Activated naive CD4-positive, alpha-beta T cell treated with anti-CD3 and anti-CD28 coated beads for 36 hours (primary cell): ENCODE measurements around the gene EVA1B. TPM values are rescaled to one million over a fixed set of nuclear protein-coding genes. Genes with fewer than 3 reads are reported as not detected.
A peak's percentile ranks its signal among the peaks of the same experiment; 100 is the strongest.

ENCODE experiments used
- CTCF ChIA-PET: fragments of 350-600 bp; sonication (Branson Sonifier 250); formaldehyde crosslinking; loops from one replicate; lab custom pipeline; 2021; ENCODE audit warnings: antibody characterized with exemption; lab: Charles Lee
- DNase-seq: peaks from one replicate; pipeline ENCODE4 v3.0.0-alpha.2; 2020
- H3K27ac Mint-ChIP-seq: one replicate; pipeline ENCODE4 v1.8.0; 2021; ENCODE audit warnings: mild to moderate bottlenecking, mixed read lengths
- H3K27me3 Mint-ChIP-seq: one replicate; pipeline ENCODE4 v1.8.0; 2021; ENCODE audit warnings: low read depth, mixed read lengths
- H3K36me3 Mint-ChIP-seq: one replicate; pipeline ENCODE4 v1.8.0; 2021; ENCODE audit warnings: low read depth, mixed read lengths
- H3K4me1 Mint-ChIP-seq: one replicate; pipeline ENCODE4 v1.8.0; 2021; ENCODE audit warnings: low read depth, mixed read lengths
- H3K4me3 Mint-ChIP-seq: one replicate; pipeline ENCODE4 v1.8.0; 2021; ENCODE audit warnings: mild to moderate bottlenecking, moderate library complexity, mixed read lengths
- H3K9me3 Mint-ChIP-seq: one replicate; pipeline ENCODE4 v1.8.0; 2021; ENCODE audit warnings: mixed read lengths
- intact Hi-C: fragments of 100-400 bp; cut with micrococcal nuclease; formaldehyde crosslinking; loops from one replicate; pipeline ENCODE4 v1.15.1; 2023
- total RNA-seq, 2 experiments: library from RNA; stranded (reverse); gene quantifications; one replicate each; pipeline ENCODE4 v1.2.3, GENCODE V29; 2021

Gene EVA1B
- total RNA-seq, 2 experiments from 2014 or later, result 1.9 to 2.1 TPM

DNA sequence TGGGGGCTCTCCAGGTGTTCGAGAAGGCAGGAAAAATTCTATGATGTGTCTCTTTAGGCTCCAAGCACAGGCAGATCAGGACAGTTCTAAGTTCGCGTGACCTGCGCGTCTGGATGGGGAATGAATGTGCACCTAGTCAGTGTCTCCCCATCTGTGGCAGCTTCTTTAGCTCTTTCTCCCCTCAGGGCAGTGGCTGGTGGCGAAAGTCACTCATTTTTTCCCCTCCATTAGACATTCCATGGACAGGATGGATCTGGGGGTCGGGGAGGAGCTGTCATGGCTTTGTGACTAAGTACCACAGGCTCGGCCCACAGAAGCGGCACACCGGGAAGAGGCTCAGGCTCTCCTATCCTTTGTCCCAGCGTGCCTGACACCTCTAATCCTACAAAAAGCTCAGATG, 31.0 kb upstream of the EVA1B start:
- intact Hi-C loops, result no loop called here
- no peaks in the 10 kb centered on the region for H3K9me3 Mint-ChIP-seq
- no peak overlapping the region for H3K27ac Mint-ChIP-seq
- no peak for DNase-seq
- no peak overlapping the region for H3K4me3 Mint-ChIP-seq
- H3K36me3 Mint-ChIP-seq, result peaks cover 17% of the 10 kb centered on the region
- CTCF ChIA-PET, result interaction anchor here (1.1 to 1.7 kb wide), 2 partner anchors 12 to 14 kb away, joined by 3 to 5 read pairs; no protein-coding TSS in a partner anchor
- peaks cover 33% of the 10 kb centered on the region for H3K4me1 Mint-ChIP-seq
- H3K27me3 Mint-ChIP-seq, result no peaks in the 10 kb centered on the region

DNA sequence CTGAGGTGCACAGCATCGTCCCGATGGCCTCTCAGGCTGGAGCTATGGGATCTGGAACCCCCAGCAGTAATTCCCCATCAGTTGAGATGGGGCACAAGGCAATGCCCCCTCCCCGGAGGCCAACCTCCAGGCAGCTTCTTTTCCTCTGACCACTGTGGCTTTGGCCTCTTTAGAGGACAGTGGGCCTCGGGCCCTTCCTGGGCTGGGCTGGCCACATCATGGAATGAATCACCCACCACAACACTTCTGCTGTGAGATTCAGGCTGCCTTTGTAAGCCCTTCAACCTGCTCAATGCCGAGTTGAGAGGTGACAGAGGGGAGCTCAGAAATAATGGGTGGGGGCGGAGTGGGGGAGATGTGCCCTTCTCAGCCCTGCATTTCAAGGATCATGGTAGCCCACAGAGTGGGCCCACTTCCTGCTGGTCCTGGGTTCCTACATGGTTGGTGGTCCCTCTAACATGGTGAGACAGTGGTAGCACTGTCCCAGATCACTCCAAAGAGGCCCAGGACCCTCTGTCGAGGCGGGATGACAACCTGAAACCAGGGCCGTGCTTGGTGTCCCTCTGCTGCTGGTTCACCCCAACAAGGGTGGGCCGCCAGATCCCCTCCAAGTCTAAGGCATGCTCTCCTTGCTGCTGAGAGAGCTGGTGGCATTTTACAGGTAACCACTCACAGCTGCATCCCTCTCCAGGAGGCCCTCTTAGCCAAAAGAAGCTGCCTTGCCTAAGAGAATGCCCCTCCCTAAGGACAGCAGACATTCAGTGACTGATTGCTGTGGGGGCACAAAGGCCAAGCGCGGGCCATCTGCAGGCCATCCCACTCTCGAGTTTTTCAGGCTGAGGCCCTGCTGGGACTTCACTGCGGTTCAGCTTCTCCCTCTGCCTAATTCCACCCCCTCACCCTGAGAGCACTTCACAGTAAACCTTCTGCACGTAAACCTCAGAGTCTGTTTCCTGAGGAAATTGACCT, 29.7 kb upstream of the EVA1B start:
- Mint-ChIP-seq H3K4me1 (peaks cover 30% of the 10 kb centered on the region), H3K27ac (no peak overlapping the region), H3K36me3 (peaks cover 15% of the 10 kb centered on the region), H3K27me3 (no peaks in the 10 kb centered on the region), H3K9me3 (no peaks in the 10 kb centered on the region), H3K4me3 (no peak overlapping the region)
- intact Hi-C loops, result no loop called here
- no peak for DNase-seq
- CTCF ChIA-PET, result interaction anchor here (1.1 to 2.3 kb wide), 4 partner anchors 11 to 31 kb away, joined by 4 to 16 read pairs (median 4); no protein-coding TSS in a partner anchor

DNA sequence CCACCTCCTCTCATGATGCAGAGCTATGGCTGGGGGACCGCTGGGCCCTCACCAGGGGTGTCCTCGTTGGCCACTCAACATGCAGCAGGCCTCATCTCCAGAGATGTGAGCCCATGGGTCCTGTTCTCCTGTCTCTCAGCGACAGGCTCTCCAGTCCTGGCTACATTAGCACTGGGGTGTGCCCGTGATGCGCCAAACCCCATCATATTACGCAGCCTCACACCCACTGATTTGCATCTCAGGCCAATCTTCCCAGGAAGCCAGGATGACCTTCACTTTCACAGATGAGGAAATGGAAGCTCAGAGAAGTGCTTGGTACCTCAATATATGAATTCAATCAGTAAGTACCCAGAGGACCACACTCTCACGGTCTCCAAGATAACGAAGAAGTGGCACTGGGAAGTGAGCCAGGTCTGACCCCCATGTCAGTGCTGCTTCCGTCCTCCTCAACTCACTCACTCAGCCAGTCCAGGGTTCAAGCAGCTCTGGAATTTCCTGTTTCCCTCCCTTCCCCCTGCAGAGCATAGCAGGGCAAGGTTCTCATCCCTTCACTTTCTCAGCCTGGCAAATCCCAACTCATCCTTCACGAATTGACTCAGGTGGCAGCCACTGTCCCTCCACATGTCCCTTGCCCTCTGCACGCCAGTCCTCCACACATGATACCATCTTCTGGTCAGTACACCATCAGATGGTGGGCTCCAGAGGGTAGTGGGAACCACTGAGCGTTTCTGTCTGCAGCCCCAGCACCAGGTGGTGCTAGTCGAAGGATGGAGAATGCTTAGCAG, 28.9 kb upstream of the EVA1B start:
- no peaks in the 10 kb centered on the region for H3K27me3 Mint-ChIP-seq
- H3K4me3 Mint-ChIP-seq, result no peak overlapping the region
- no peak for DNase-seq
- CTCF ChIA-PET, result interaction anchor here (1.0 to 2.3 kb wide), 5 partner anchors 7 to 32 kb away, joined by 3 to 16 read pairs (median 4); no protein-coding TSS in a partner anchor
- peaks cover 30% of the 10 kb centered on the region for H3K4me1 Mint-ChIP-seq
- H3K9me3 Mint-ChIP-seq, result no peaks in the 10 kb centered on the region
- H3K36me3 Mint-ChIP-seq, result peaks cover 13% of the 10 kb centered on the region
- intact Hi-C loops, result no loop called here
- no peak overlapping the region for H3K27ac Mint-ChIP-seq

DNA sequence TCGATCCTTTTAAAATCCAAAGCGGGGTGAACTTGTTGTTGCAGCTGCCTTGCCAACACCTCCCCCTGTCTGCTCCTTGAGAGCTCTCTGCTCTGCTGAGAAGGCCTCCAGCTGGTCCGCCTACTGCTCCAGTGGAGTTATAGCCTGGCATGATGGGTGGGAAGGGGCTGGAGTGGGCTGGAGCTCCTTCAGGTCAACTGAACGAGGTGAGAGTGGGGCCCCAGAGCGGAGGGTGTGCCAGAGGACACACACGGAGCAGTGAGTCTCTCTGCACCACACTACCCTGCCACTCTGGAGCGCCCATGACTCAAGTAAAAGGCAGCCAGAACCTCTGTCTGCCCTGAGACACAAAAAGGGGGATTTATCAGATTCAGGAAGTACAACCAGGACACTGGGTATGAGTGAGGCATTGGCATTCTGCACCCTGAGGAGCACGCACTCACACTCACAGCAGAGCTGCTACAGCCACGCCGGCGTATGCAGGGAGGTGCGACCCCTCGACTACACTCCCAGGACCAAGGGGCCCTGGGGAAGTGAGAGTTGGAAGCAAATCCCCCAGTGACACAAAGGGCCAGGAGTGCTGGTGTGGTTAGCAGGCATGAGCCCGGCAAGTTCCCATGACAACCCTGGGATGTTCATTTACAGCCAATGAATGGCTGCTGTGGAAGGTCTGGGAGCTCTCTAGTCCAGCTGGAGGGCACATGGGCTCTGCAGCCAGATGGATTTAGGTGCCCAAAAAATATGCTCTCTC, 28.0 kb upstream of the EVA1B start:
- H3K27me3 Mint-ChIP-seq, result no peaks in the 10 kb centered on the region
- DNase-seq, result no peak
- CTCF ChIA-PET, result interaction anchor here (1.0 to 5.2 kb wide), 7 partner anchors 8 to 190 kb away, joined by 3 to 37 read pairs (median 4); no protein-coding TSS in a partner anchor
- H3K4me3 Mint-ChIP-seq, result no peak overlapping the region
- peak overlapping the region; percentile 36 for H3K27ac Mint-ChIP-seq
- peaks cover 30% of the 10 kb centered on the region for H3K4me1 Mint-ChIP-seq
- H3K9me3 Mint-ChIP-seq, result no peaks in the 10 kb centered on the region
- intact Hi-C loops, result loop anchor here (1.0 to 2.0 kb wide), 2 partner anchors 17 to 33 kb away; no protein-coding TSS in a partner anchor
- peaks cover 14% of the 10 kb centered on the region for H3K36me3 Mint-ChIP-seq

DNA sequence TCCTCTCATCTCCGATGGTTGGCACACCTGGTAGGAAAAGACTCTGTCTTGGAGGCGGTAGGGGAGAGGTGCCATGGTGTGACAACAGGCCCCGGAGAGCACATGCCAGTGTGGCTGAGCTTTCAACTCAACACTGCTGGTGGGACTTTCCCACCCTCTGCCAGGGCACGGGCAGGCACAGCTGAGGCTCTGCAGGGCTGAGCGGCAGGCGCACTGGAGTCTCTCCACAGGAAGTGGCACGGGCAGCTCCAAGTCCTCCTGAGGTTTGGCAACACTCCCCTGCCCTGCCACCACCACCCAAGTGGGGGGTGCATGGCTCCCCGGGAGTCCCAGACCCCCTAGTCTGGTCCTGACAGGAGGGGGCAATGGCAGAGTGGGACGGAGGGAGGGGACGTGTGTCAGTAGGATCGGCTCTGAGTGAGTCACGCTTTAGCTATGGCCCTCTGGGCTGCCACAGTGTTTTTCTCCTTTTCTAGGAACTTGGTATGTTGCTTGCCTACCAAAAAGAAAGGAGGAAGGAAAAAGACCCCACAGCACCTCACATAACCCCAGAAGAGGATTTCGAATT, 27.3 kb upstream of the EVA1B start:
- intact Hi-C loops, result loop anchor here (1.0 to 2.0 kb wide), 2 partner anchors 18 to 34 kb away; no protein-coding TSS in a partner anchor
- CTCF ChIA-PET, result interaction anchor here (1.0 to 5.2 kb wide), 7 partner anchors 8 to 189 kb away, joined by 3 to 37 read pairs (median 4); no protein-coding TSS in a partner anchor
- peak; percentile 74 for DNase-seq
- H3K36me3 Mint-ChIP-seq, result peaks cover 14% of the 10 kb centered on the region
- peak overlapping the region; percentile 75 for H3K27ac Mint-ChIP-seq
- H3K4me1 Mint-ChIP-seq, result peaks cover 30% of the 10 kb centered on the region
- H3K4me3 Mint-ChIP-seq, result no peak overlapping the region
- H3K27me3 Mint-ChIP-seq, result no peaks in the 10 kb centered on the region
- H3K9me3 Mint-ChIP-seq, result no peaks in the 10 kb centered on the region

DNA sequence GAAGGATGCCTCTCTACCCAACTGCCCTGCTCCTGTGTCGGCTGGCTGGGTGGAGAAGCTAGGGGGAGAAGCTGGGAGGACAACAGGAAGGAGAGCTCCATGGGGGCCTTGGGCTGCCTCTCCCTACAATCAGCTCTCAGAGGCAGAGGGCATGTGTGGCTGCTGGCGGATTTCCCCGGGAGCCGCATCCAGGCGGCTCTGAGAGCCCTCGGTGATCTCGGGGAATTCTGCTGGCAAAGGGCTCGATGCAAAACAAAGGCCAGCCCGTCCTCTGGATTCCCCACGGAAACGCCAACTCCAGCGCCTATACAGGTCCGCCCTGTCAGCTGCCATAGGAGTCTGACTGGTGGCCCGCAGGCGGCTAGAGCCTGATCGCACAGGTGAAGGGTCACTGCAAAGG, 26.4 kb upstream of the EVA1B start:
- H3K27me3 Mint-ChIP-seq, result no peaks in the 10 kb centered on the region
- CTCF ChIA-PET, result interaction anchor here (1.1 to 5.2 kb wide), 3 partner anchors 11 to 70 kb away, joined by 4 to 37 read pairs (median 5); no protein-coding TSS in a partner anchor
- peak overlapping the region; percentile 59 for H3K27ac Mint-ChIP-seq
- H3K4me1 Mint-ChIP-seq, result peaks cover 32% of the 10 kb centered on the region
- no peaks in the 10 kb centered on the region for H3K9me3 Mint-ChIP-seq
- H3K4me3 Mint-ChIP-seq, result no peak overlapping the region
- intact Hi-C loops, result loop anchor here (2.0 kb wide), 1 partner anchor 19 kb away; no protein-coding TSS in a partner anchor
- no peak for DNase-seq
- peaks cover 15% of the 10 kb centered on the region for H3K36me3 Mint-ChIP-seq

DNA sequence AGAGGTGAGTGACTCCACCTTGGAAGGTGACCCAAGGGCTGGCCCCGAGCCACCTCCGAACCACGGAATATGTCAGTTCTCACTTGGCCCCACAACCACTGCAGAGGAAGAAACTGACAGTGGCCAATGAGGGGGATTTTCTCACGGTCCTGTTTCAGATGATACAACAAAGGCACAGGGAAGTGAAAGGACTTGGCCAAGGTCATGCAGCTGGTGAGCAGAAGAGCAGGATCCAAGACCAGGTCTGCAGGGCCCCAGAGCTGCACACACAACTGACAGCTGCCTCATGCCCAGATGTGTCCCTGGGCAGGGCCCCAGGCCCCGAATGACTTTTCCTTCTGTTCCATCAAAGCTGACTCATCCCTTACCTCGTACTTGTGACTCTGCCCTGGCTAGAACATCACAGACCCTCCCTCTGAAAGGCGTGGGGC, 25.8 kb upstream of the EVA1B start:
- Mint-ChIP-seq H3K27me3 (no peaks in the 10 kb centered on the region), H3K36me3 (peaks cover 15% of the 10 kb centered on the region), H3K27ac (peak overlapping the region; percentile 59), H3K4me1 (peaks cover 35% of the 10 kb centered on the region), H3K4me3 (no peak overlapping the region), H3K9me3 (no peaks in the 10 kb centered on the region)
- intact Hi-C loops, result no loop called here
- CTCF ChIA-PET, result interaction anchor here (1.1 to 5.2 kb wide), 3 partner anchors 18 to 71 kb away, joined by 3 to 37 read pairs (median 5); no protein-coding TSS in a partner anchor
- DNase-seq, result peak; percentile 52

DNA sequence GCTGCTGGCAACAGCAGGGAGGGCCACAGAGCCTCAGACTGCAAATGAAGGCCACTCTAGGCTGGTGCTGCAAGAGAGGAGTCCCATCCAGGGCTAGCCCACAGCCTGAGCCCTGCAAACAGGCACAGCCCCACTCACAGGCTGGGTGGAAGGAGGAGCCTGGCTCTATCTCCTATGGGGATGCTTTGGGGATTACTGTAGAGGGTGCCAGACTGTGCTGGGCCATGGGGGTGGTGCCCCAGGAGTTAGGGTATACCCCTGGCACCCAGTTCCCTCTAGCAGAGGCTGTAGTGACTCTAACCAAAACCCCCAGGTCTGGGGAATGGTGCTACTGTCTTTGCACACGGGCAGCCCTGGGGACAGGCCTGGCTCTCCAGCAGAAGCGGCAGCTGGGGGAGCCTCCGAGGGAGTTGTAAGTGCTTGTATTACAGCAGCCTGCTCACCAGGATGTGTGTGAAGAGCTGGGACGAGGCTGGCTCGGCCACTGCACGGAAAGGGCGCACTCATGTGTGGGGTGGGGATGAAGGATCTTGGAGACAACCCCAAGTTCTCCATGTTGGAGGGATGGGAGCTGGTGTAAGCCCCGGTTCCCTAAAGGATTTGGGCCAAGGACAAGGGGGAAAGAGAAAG, 23.4 kb upstream of the EVA1B start:
- intact Hi-C loops, result no loop called here
- Mint-ChIP-seq H3K9me3 (no peaks in the 10 kb centered on the region), H3K4me3 (no peak overlapping the region), H3K4me1 (peaks cover 36% of the 10 kb centered on the region), H3K36me3 (peaks cover 9% of the 10 kb centered on the region), H3K27me3 (no peaks in the 10 kb centered on the region), H3K27ac (no peak overlapping the region)
- no peak for DNase-seq
- CTCF ChIA-PET, result interaction anchor here (0.5 to 5.2 kb wide), 3 partner anchors 21 to 252 kb away, joined by 3 to 37 read pairs (median 3); no protein-coding TSS in a partner anchor

DNA sequence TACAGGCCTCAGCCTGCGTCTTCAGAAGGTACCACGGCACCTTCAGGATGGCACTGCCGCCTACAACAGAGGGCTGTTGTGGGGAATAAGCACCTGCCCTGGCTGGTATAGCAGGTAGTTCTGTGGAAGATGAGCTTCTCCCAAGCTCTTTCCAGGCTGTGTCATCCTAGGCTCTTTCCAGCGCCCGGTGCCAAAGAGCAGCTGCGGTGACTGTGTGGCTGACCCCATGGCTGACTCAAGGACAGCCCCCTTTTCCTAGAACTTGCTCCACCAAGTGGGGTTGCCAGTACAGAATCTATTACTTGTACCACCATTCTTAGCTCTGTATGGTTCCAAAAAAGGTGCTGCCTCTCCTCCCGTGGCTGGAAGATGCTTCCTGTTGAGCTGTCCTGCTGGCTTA, 21.9 kb upstream of the EVA1B start:
- Mint-ChIP-seq H3K27ac (no peak overlapping the region), H3K27me3 (no peaks in the 10 kb centered on the region), H3K4me1 (peaks cover 22% of the 10 kb centered on the region), H3K9me3 (no peaks in the 10 kb centered on the region), H3K4me3 (no peak overlapping the region), H3K36me3 (peaks cover 12% of the 10 kb centered on the region)
- DNase-seq, result no peak
- CTCF ChIA-PET, result interaction anchor here (1.1 kb wide), 2 partner anchors 14 to 79 kb away, joined by 3 to 4 read pairs; no protein-coding TSS in a partner anchor
- intact Hi-C loops, result no loop called here

DNA sequence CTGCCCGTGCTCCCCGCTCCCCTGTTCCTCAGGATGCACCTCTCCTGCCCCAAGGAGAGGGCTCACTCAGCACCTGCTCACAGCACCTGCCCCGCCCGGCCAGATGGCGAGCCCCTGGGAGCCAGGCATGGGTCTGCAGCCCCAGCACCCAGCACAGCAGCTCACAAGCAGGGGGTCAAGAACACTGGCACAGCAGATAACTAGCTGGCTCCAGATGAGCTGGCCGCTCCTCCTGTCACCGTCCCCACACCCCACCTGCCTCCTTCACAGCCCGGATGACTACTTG, 20.9 kb upstream of the EVA1B start:
- Mint-ChIP-seq H3K4me3 (no peak overlapping the region), H3K27me3 (no peaks in the 10 kb centered on the region), H3K27ac (no peak overlapping the region), H3K9me3 (no peaks in the 10 kb centered on the region), H3K4me1 (peaks cover 20% of the 10 kb centered on the region), H3K36me3 (peaks cover 14% of the 10 kb centered on the region)
- DNase-seq, result no peak
- intact Hi-C loops, result no loop called here
- CTCF ChIA-PET, result interaction anchor here (3.6 kb wide), 1 partner anchor 23 kb away, joined by 53 read pairs; no protein-coding TSS in a partner anchor
